ENCODE data around the gene CAMTA1. TPM values are rescaled to one million over a fixed set of nuclear protein-coding genes. Genes with fewer than 3 reads are reported as not detected.
A peak's percentile ranks its signal among the peaks of the same experiment; 100 is the strongest.
"Not testable (repeated sequence)": the region's sequence is repeated elsewhere in the genome, so short reads cannot be mapped to it uniquely, and the experiment has no call there.

The CAMTA1 gene
- total RNA-seq, 2 donors from 2014 or later: 36.5 to 57.5 TPM

GRCh38 chr1:6803357-6803756, 18.1 kb downstream of the CAMTA1 start:
- DNase-seq (ENCODE audit: low spot score) (no peak), ATAC-seq (no peak)

GRCh38 chr1:6805004-6805416, 19.8 kb downstream of the CAMTA1 start:
- Mint-ChIP-seq H3K27me3 (no peaks in the 10 kb centered on the region), H3K4me3 (no peak overlapping the region), H3K36me3 (no peaks in the 10 kb centered on the region), H3K4me1 (ENCODE audit: low read depth in 2 of 2) (peaks cover 19 to 32% of the 10 kb centered on the region in 2 donors), H3K9me3 (no peaks in the 10 kb centered on the region), H3K27ac (no peak overlapping the region)
- DNase-seq (ENCODE audit: low spot score) (no peak), ATAC-seq (no peak)

More at GRCh38 chr1:6803357-6803756, 18.1 kb downstream of the CAMTA1 start:
- H3K36me3 Mint-ChIP-seq: no peaks in the 10 kb centered on the region
- H3K27me3 Mint-ChIP-seq: no peaks in the 10 kb centered on the region
- H3K27ac Mint-ChIP-seq: no peak overlapping the region
- H3K4me1 Mint-ChIP-seq (ENCODE audit: low read depth in 2 of 2): peaks cover 22 to 37% of the 10 kb centered on the region in 2 donors
- no peak overlapping the region for H3K4me3 Mint-ChIP-seq
- no peaks in the 10 kb centered on the region for H3K9me3 Mint-ChIP-seq

DNA sequence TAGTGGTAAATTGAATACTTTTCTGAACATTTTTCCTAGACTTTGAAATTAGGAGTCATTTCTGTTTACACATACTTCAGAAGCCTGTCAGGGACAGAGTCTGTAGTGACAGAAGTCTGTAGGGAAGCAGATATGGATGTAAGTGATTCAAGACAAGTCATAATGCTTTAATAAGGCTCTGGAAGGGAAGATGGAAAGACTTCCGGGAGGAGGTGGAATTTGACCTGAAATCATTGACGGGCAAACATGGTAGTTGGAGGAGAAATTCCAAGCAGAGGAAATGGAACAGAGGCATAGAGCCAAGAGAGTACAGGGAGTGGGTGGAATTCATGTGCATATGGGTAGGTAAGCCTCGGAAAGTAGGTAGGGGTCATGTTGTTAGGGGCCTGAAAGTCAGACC, 22.5 kb downstream of the CAMTA1 start:
- Mint-ChIP-seq H3K4me1 (ENCODE audit: low read depth in 2 of 2) (peaks cover 14 to 20% of the 10 kb centered on the region in 2 donors), H3K36me3 (no peaks in the 10 kb centered on the region), H3K27ac (no peak overlapping the region), H3K27me3 (no peaks in the 10 kb centered on the region), H3K4me3 (no peak overlapping the region), H3K9me3 (no peaks in the 10 kb centered on the region)
- DNase-seq (ENCODE audit: low spot score) (no peak), ATAC-seq (no peak)

DNA sequence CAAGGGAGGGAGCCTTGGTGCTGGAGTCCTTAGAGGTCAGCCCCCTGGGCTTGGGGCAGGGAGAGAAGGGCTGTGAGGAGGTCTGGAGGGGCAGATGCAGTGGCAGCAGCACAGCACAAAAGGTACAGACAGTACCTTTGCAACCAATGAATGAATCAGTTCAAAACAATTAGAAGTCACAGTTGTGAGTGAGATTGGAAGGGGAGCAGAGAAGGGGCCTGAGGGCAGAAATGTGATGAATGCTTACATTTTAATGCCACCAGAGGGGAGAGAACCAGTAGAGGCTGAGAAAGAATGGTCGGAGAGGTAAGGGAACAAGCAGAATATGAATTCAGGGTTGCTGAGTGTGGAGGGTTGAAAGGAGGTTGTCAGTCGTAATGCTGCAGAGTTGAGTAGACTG, 24.2 kb downstream of the CAMTA1 start:
- ATAC-seq: no peak
- no peaks in the 10 kb centered on the region for H3K36me3 Mint-ChIP-seq
- no peak overlapping the region for H3K27ac Mint-ChIP-seq
- H3K9me3 Mint-ChIP-seq: no peaks in the 10 kb centered on the region
- no peak for DNase-seq (ENCODE audit: low spot score)
- no peaks in the 10 kb centered on the region for H3K27me3 Mint-ChIP-seq
- no peak overlapping the region for H3K4me3 Mint-ChIP-seq
- H3K4me1 Mint-ChIP-seq (ENCODE audit: low read depth in 2 of 2): peaks cover 16 to 19% of the 10 kb centered on the region in 2 donors

DNA sequence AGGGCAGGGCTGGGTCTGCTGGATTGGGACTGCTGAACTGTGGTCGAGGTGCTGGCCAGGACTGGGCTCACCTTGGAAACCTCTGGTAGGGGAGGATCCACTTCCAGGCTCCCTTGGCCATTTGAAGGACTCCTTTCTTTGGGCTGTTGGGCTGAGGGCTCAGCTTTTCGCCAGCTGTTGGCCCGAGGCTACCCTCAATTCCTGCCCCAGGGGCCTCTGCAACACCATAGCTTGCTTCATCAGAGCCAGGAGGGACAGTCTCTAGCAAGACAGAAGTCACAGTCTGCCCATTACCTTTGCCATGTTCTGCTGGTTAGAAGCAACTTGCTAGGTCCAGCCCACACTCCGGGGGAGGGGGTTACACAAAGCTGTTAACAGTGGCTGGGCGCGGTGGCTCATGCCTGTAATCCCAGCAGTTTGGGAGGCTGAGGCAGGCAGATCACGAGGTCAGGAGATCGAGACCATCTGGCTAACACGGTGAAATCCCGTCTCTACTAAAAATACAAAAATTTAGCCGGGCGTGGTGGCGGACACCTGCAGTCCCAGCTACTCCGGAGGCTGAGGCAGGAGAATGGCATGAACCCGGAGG, 25.0 kb downstream of the CAMTA1 start:
- H3K4me3 Mint-ChIP-seq; H3K27me3 Mint-ChIP-seq; DNase-seq (ENCODE audit: low spot score); H3K27ac Mint-ChIP-seq; H3K9me3 Mint-ChIP-seq; ATAC-seq; H3K36me3 Mint-ChIP-seq: not testable (repeated sequence)
- peaks cover 10 to 11% of the 10 kb centered on the region in 2 donors for H3K4me1 Mint-ChIP-seq (ENCODE audit: low read depth in 2 of 2)

- DNase-seq (ENCODE audit: low spot score) (no peak), ATAC-seq (no peak)
- H3K36me3 Mint-ChIP-seq: no peaks in the 10 kb centered on the region
- H3K4me1 Mint-ChIP-seq (ENCODE audit: low read depth in 2 of 2): peaks cover 5 to 10% of the 10 kb centered on the region in 2 donors
- H3K27ac Mint-ChIP-seq: no peak overlapping the region
- no peaks in the 10 kb centered on the region for H3K9me3 Mint-ChIP-seq
- no peaks in the 10 kb centered on the region for H3K27me3 Mint-ChIP-seq
- H3K4me3 Mint-ChIP-seq: no peak overlapping the region
Measured at GRCh38 chr1:6811583-6811982, 26.3 kb downstream of the CAMTA1 start.

GRCh38 chr1:6813165-6813564, 27.9 kb downstream of the CAMTA1 start:
- no peaks in the 10 kb centered on the region for H3K36me3 Mint-ChIP-seq
- H3K27ac Mint-ChIP-seq: no peak overlapping the region
- peaks cover 8 to 14% of the 10 kb centered on the region in 2 donors for H3K4me1 Mint-ChIP-seq (ENCODE audit: low read depth in 2 of 2)
- no peaks in the 10 kb centered on the region for H3K27me3 Mint-ChIP-seq
- no peak overlapping the region for H3K4me3 Mint-ChIP-seq
- H3K9me3 Mint-ChIP-seq: no peaks in the 10 kb centered on the region
- ATAC-seq (no peak), DNase-seq (ENCODE audit: low spot score) (no peak)

DNA sequence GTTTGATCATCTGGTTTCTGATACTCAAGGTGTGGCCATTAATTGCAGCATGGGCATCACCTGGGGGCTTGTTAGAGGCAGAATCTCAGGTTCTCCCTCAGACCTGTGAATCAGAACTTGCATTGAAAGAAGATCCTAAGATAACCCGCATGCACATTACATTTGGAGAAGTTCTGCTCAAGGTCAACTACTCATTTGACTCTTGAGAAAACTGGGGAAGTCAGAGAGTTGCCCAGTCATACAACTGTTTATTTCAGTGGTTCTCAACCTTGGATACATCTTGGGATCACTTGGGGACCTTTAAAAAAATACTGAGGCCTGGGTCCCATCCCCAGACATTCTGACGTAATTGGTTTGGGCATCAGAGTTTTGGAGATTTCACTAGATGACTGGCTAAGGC, 30.5 kb downstream of the CAMTA1 start:
- Mint-ChIP-seq H3K9me3 (no peaks in the 10 kb centered on the region), H3K27me3 (no peaks in the 10 kb centered on the region), H3K27ac (no peak overlapping the region), H3K4me3 (no peak overlapping the region), H3K4me1 (ENCODE audit: low read depth in 2 of 2) (peaks cover 24 to 27% of the 10 kb centered on the region in 2 donors), H3K36me3 (no peaks in the 10 kb centered on the region)
- ATAC-seq (no peak), DNase-seq (ENCODE audit: low spot score) (no peak)

- DNase-seq (ENCODE audit: low spot score) (no peak), ATAC-seq (no peak)
- no peaks in the 10 kb centered on the region for H3K27me3 Mint-ChIP-seq
- H3K27ac Mint-ChIP-seq: no peak overlapping the region
- H3K9me3 Mint-ChIP-seq: no peaks in the 10 kb centered on the region
- no peaks in the 10 kb centered on the region for H3K36me3 Mint-ChIP-seq
- no peak overlapping the region for H3K4me3 Mint-ChIP-seq
- H3K4me1 Mint-ChIP-seq (ENCODE audit: low read depth in 2 of 2): peaks cover 32 to 37% of the 10 kb centered on the region in 2 donors
Measured at GRCh38 chr1:6819246-6820040, 34.2 kb downstream of the CAMTA1 start.

- no peaks in the 10 kb centered on the region for H3K36me3 Mint-ChIP-seq
Measured at GRCh38 chr1:6820899-6821298, 35.6 kb downstream of the CAMTA1 start.

GRCh38 chr1:6822530-6823359, 37.5 kb downstream of the CAMTA1 start:
- no peak overlapping the region for H3K4me3 Mint-ChIP-seq
- ATAC-seq (no peak), DNase-seq (ENCODE audit: low spot score) (no peak)
- peaks cover 21 to 29% of the 10 kb centered on the region in 2 donors for H3K4me1 Mint-ChIP-seq (ENCODE audit: low read depth in 2 of 2)
- no peaks in the 10 kb centered on the region for H3K36me3 Mint-ChIP-seq
- no peaks in the 10 kb centered on the region for H3K9me3 Mint-ChIP-seq
- H3K27me3 Mint-ChIP-seq: no peaks in the 10 kb centered on the region
- H3K27ac Mint-ChIP-seq: no peak overlapping the region

More at GRCh38 chr1:6820899-6821298, 35.6 kb downstream of the CAMTA1 start:
- Mint-ChIP-seq H3K9me3 (no peaks in the 10 kb centered on the region), H3K4me3 (no peak overlapping the region), H3K4me1 (ENCODE audit: low read depth in 2 of 2) (peaks cover 32 to 37% of the 10 kb centered on the region in 2 donors), H3K27me3 (no peaks in the 10 kb centered on the region), H3K27ac (peak overlapping the region in 1 of 2 donors; percentile 33)
- DNase-seq (ENCODE audit: low spot score) (no peak), ATAC-seq (no peak)

DNA sequence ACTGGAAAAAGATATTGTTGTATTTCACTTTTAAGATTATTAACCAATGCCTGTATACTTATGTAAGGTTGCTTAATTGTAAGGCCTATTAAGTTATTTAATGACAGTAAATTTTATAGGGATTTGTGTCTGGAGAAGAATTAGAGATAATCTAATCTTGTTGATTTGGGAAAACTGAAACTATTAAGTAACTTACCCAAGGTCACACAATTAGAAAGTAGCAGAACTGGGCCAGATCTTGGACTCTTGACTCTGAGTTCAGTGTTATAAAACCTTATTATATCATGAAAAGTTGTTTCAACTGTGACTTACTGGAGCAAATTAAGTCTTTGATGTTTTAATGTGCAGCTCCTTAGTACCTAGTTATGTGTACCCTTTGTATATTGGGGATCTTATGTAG, 38.5 kb downstream of the CAMTA1 start:
- no peaks in the 10 kb centered on the region for H3K9me3 Mint-ChIP-seq
- no peaks in the 10 kb centered on the region for H3K27me3 Mint-ChIP-seq
- ATAC-seq (no peak), DNase-seq (ENCODE audit: low spot score) (no peak)
- no peak overlapping the region for H3K4me3 Mint-ChIP-seq
- no peaks in the 10 kb centered on the region for H3K36me3 Mint-ChIP-seq
- H3K4me1 Mint-ChIP-seq (ENCODE audit: low read depth in 2 of 2): peaks cover 21 to 29% of the 10 kb centered on the region in 2 donors
- no peak overlapping the region for H3K27ac Mint-ChIP-seq

GRCh38 chr1:6824665-6825368, 39.6 kb downstream of the CAMTA1 start:
- Mint-ChIP-seq H3K27me3 (no peaks in the 10 kb centered on the region), H3K9me3 (no peaks in the 10 kb centered on the region), H3K4me3 (no peak overlapping the region), H3K36me3 (no peaks in the 10 kb centered on the region), H3K27ac (no peak overlapping the region), H3K4me1 (ENCODE audit: low read depth in 2 of 2) (peaks cover 15 to 23% of the 10 kb centered on the region in 2 donors)
- no peak for DNase-seq (ENCODE audit: low spot score)
- ATAC-seq: no peak

All from natural killer cell treated with Interleukin-12 subunit alpha and Interleukin-12 subunit beta and Interleukin-15 and Interleukin-18, amount 100 ng/mL, for 72 hours (primary cell).